ENCODE data around the gene NINL. TPM values are rescaled to one million over a fixed set of nuclear protein-coding genes. Genes with fewer than 3 reads are reported as not detected.

The NINL gene
- polyA plus RNA-seq, 1 donor (not counting 4 experiments of a cell fraction or from before 2014, with no cell fraction given) = 0.79 TPM

DNA sequence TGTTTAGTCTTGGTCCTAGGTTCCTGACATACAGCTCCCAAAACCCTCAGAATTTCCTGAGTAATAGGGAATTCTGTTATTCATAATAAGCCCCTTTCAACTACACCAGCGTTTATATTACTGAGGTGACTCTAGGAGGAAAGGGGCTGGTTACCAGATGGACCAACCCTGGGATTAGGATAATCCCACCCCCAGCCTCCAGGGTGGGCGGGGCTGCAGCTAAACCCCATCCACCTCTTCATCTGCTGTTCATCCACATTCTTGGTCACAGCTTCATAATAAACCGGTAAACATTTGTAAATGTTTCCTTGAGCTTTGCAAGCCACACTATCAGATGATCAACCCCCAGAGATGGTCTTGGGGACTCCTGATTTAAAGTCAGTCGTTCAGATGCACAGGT is 38.3 kb downstream of the NINL start:
- Histone ChIP-seq H3K4me3 (ENCODE audit: control insufficient read depth in 2 of 3, extremely low read depth in 1 of 3, insufficient read depth in 2 of 3, low read depth in 1 of 3, low read length in 3 of 3) (no peak overlapping the region), H3K79me2 (ENCODE audit: control insufficient read depth, insufficient read depth, low read length) (no peaks in the 10 kb centered on the region), H3K9me1 (ENCODE audit: control insufficient read depth, extremely low read depth, insufficient read depth, low read length) (no peaks in the 10 kb centered on the region), H3K4me2 (ENCODE audit: control insufficient read depth, extremely low read depth, insufficient read depth, low read depth, low read length) (no peak overlapping the region), H4K20me1 (ENCODE audit: control insufficient read depth, extremely low read depth, insufficient read depth, low read length) (no peaks in the 10 kb centered on the region), H3K9ac (ENCODE audit: control insufficient read depth, extremely low read depth, insufficient read depth, low read length) (no peak overlapping the region), H3K36me3 (ENCODE audit: control insufficient read depth in 2 of 2, extremely low read depth in 1 of 2, insufficient read depth in 2 of 2, low read length in 2 of 2) (no peaks in the 10 kb centered on the region), H2AFZ (ENCODE audit: control insufficient read depth, low read length) (no peak overlapping the region), H3K4me1 (ENCODE audit: control insufficient read depth, extremely low read depth, insufficient read depth, low read length) (no peaks in the 10 kb centered on the region), H3K27ac (ENCODE audit: control insufficient read depth, insufficient read depth, low read length) (no peak overlapping the region), H3K9me3 (ENCODE audit: control insufficient read depth, low read depth, low read length) (no peaks in the 10 kb centered on the region), H3K27me3 (ENCODE audit: control insufficient read depth, extremely low read depth, insufficient read depth, low read length) (no peaks in the 10 kb centered on the region)
- no peak for DNase-seq (ENCODE audit: low read depth, low spot score)
- dilution Hi-C loops (cut with MboI; ENCODE audit: extremely low pct_ligation_motif_present, low sequenced_read_pairs) = no loop called here
- no peak for TF ChIP-seq EZH2 (IDR thresholded peaks at IDR 0.05; ENCODE audit: low read length)
- TF ChIP-seq, protein P1, sequence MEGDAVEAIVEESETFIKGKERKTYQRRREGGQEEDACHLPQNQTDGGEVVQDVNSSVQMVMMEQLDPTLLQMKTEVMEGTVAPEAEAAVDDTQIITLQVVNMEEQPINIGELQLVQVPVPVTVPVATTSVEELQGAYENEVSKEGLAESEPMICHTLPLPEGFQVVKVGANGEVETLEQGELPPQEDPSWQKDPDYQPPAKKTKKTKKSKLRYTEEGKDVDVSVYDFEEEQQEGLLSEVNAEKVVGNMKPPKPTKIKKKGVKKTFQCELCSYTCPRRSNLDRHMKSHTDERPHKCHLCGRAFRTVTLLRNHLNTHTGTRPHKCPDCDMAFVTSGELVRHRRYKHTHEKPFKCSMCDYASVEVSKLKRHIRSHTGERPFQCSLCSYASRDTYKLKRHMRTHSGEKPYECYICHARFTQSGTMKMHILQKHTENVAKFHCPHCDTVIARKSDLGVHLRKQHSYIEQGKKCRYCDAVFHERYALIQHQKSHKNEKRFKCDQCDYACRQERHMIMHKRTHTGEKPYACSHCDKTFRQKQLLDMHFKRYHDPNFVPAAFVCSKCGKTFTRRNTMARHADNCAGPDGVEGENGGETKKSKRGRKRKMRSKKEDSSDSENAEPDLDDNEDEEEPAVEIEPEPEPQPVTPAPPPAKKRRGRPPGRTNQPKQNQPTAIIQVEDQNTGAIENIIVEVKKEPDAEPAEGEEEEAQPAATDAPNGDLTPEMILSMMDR (optimal IDR thresholded peaks at IDR 0.05 in 1 of 3, IDR thresholded peaks at IDR 0.05 in 1 of 3, conservative IDR thresholded peaks at IDR 0.05 in 1 of 3; ENCODE audit: extremely low read depth in 1 of 3, insufficient read depth in 2 of 3, low read length in 3 of 3) = no peak
- no peak for FAIRE-seq

DNA sequence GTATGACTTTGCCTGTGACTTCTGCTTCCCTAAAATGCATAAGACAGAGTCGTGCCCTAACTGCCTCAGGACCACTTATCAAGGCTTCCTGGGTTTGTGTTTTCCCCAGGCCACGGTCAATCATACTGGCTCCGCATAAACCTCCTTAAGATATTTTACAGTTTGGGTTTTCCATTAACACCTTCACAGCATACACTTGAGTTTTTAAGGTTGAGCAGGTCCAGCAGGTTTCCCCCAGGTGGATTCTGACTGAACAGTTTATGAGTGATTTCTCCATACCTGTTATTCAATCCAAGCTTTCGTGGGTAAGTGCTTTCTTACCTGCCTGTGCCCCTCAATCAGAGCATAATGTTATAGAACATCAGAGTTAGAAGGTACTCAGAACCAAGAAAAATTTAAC is 39.3 kb downstream of the NINL start:
- dilution Hi-C loops (cut with MboI; ENCODE audit: extremely low pct_ligation_motif_present, low sequenced_read_pairs) = no loop called here

More for the DNA sequence above, 39.3 kb downstream of the NINL start:
- no peaks in the 10 kb centered on the region for H3K36me3 ChIP-seq (ENCODE audit: control insufficient read depth in 2 of 2, extremely low read depth in 1 of 2, insufficient read depth in 2 of 2, low read length in 2 of 2)
- no peaks in the 10 kb centered on the region for H3K4me1 ChIP-seq (ENCODE audit: control insufficient read depth, extremely low read depth, insufficient read depth, low read length)
- FAIRE-seq (no peak), DNase-seq (ENCODE audit: low read depth, low spot score) (no peak)
- no peaks in the 10 kb centered on the region for H3K27me3 ChIP-seq (ENCODE audit: control insufficient read depth, extremely low read depth, insufficient read depth, low read length)
- H4K20me1 ChIP-seq (ENCODE audit: control insufficient read depth, extremely low read depth, insufficient read depth, low read length) = no peaks in the 10 kb centered on the region
- no peak overlapping the region for H3K4me3 ChIP-seq (ENCODE audit: control insufficient read depth in 2 of 3, extremely low read depth in 1 of 3, insufficient read depth in 2 of 3, low read depth in 1 of 3, low read length in 3 of 3)
- H3K4me2 ChIP-seq (ENCODE audit: control insufficient read depth, extremely low read depth, insufficient read depth, low read depth, low read length) = no peak overlapping the region
- no peak overlapping the region for H3K9ac ChIP-seq (ENCODE audit: control insufficient read depth, extremely low read depth, insufficient read depth, low read length)
- H3K27ac ChIP-seq (ENCODE audit: control insufficient read depth, insufficient read depth, low read length) = no peak overlapping the region
- no peaks in the 10 kb centered on the region for H3K9me1 ChIP-seq (ENCODE audit: control insufficient read depth, extremely low read depth, insufficient read depth, low read length)
- H2AFZ ChIP-seq (ENCODE audit: control insufficient read depth, low read length) = no peak overlapping the region
- H3K79me2 ChIP-seq (ENCODE audit: control insufficient read depth, insufficient read depth, low read length) = no peaks in the 10 kb centered on the region
- no peak for TF ChIP-seq EZH2 (IDR thresholded peaks at IDR 0.05; ENCODE audit: low read length)
- TF ChIP-seq, protein P1 (optimal IDR thresholded peaks at IDR 0.05 in 1 of 3, IDR thresholded peaks at IDR 0.05 in 1 of 3, conservative IDR thresholded peaks at IDR 0.05 in 1 of 3; ENCODE audit: extremely low read depth in 1 of 3, insufficient read depth in 2 of 3, low read length in 3 of 3) = no peak
- H3K9me3 ChIP-seq (ENCODE audit: control insufficient read depth, low read depth, low read length) = no peaks in the 10 kb centered on the region
